HG03457 (cell line): ENCODE measurements around the gene ACVR1B.

Experiments used
- ATAC-seq: cut with Tn5 transposase; IDR thresholded peaks from one replicate; pipeline ENCODE4 v1.9.1; 2021; ENCODE audit warnings: moderate number of reproducible peaks; ENCODE audit not compliant: unreplicated experiment

The ACVR1B gene

GRCh38 chr12:52003591-52003990 lies 52.1 kb downstream of the ACVR1B start:
- no peak for ATAC-seq

- no peak for ATAC-seq
Measured at GRCh38 chr12:52004042-52004648, 52.6 kb downstream of the ACVR1B start.

- no peak for ATAC-seq
Measured at GRCh38 chr12:52005218-52005902, 53.9 kb downstream of the ACVR1B start.

GRCh38 chr12:52005903-52006703 lies 54.6 kb downstream of the ACVR1B start:
- no peak for ATAC-seq

GRCh38 chr12:52006726-52007157 lies 55.2 kb downstream of the ACVR1B start, which contains the start of gene TAMALIN:
Gene TAMALIN (plus strand): TSS chr12:52006946. CDS start chr12:52007020, 74 bp downstream.
- no peak for ATAC-seq

- ATAC-seq = no peak
Measured at GRCh38 chr12:52007158-52007921, 55.8 kb downstream of the ACVR1B start.

GRCh38 chr12:52007982-52008510 lies 56.5 kb downstream of the ACVR1B start:
- ATAC-seq = no peak

- ATAC-seq = no peak
Measured at GRCh38 chr12:52009081-52009751, 57.7 kb downstream of the ACVR1B start.

- ATAC-seq = no peak
Measured at GRCh38 chr12:52010152-52010622, 58.7 kb downstream of the ACVR1B start.

GRCh38 chr12:52010692-52011601 lies 59.4 kb downstream of the ACVR1B start:
- ATAC-seq = no peak

GRCh38 chr12:52011602-52012214 lies 60.2 kb downstream of the ACVR1B start:
- ATAC-seq = no peak

GRCh38 chr12:52013626-52014310 lies 62.3 kb downstream of the ACVR1B start:
- ATAC-seq = no peak

- ATAC-seq = no peak
Measured at GRCh38 chr12:52014567-52015530, 63.4 kb downstream of the ACVR1B start.

GRCh38 chr12:52015532-52016041 lies 64.1 kb downstream of the ACVR1B start:
- no peak for ATAC-seq

GRCh38 chr12:52018433-52019112 lies 67.1 kb downstream of the ACVR1B start:
- ATAC-seq = no peak
